HL-60 (cell line): Measurements from ENCODE around the gene TENM3.

Experiments used
- DNase-seq, 2 experiments: peaks; one replicate each; pipeline ENCODE4 v3.0.0-alpha.2; 2010 to 2020; ENCODE audit warnings: low read depth in 1 of 2, low spot score in 1 of 2
- H3K27ac ChIP-seq: fragments of 250-450 bp; sonication (Bioruptor Pico); replicated peaks from 2 replicates; pipeline ENCODE4 v1.5.1; 2020; ENCODE audit warnings: mild to moderate bottlenecking, moderate library complexity
- H3K27me3 ChIP-seq: fragments of 250-450 bp; sonication (Bioruptor Pico); 2 replicates; pipeline ENCODE4 v1.5.1; 2021; ENCODE audit warnings: mild to moderate bottlenecking, moderate library complexity; ENCODE audit not compliant: insufficient read depth, poor library complexity, severe bottlenecking
- H3K4me3 ChIP-seq: replicated peaks from 2 replicates; pipeline ENCODE4 v1.5.1; 2011; ENCODE audit warnings: mild to moderate bottlenecking, control low read depth, low read length; ENCODE audit not compliant: insufficient read depth
- CTCF ChIP-seq: IDR thresholded peaks from one replicate; pipeline ENCODE4 v1.5.1; 2011; ENCODE audit warnings: low read length, control low read depth, inconsistent platforms; ENCODE audit not compliant: insufficient read depth
- GABPA ChIP-seq: IDR thresholded peaks from 2 replicates; pipeline ENCODE4 v1.6.1; 2012; ENCODE audit warnings: low read depth
- POLR2AphosphoS5 ChIP-seq: IDR thresholded peaks from 2 replicates; pipeline ENCODE4 v1.6.1; 2012; ENCODE audit warnings: low read depth
- REST ChIP-seq: IDR thresholded peaks from 2 replicates; pipeline ENCODE4 v1.6.1; 2012; ENCODE audit warnings: low read depth; ENCODE audit not compliant: insufficient replicate concordance
- SPI1 ChIP-seq: IDR thresholded peaks from 2 replicates; pipeline ENCODE4 v1.6.1; 2012; ENCODE audit warnings: low read depth, mild to moderate bottlenecking, borderline replicate concordance

Gene TENM3

GRCh38 chr4:182427554-182427953 is 184.4 kb downstream of the TENM3 start:
- TF ChIP-seq REST, result no peak
- no peak for TF ChIP-seq SPI1
- TF ChIP-seq GABPA, result no peak
- TF ChIP-seq POLR2AphosphoS5, result no peak
- TF ChIP-seq CTCF, result no peak
- H3K27ac ChIP-seq, result no peak overlapping the region
- no peak overlapping the region for H3K4me3 ChIP-seq
- no peaks in the 10 kb centered on the region for H3K27me3 ChIP-seq
- DNase-seq, result no peak

GRCh38 chr4:182429896-182430295 is 186.7 kb downstream of the TENM3 start:
- DNase-seq, result no peak

GRCh38 chr4:182432819-182433218 is 189.6 kb downstream of the TENM3 start:
- Histone ChIP-seq H3K27ac (no peak overlapping the region), H3K27me3 (no peaks in the 10 kb centered on the region), H3K4me3 (no peak overlapping the region)
- DNase-seq, result no peak
- TF ChIP-seq REST, result no peak
- TF ChIP-seq GABPA, result no peak
- TF ChIP-seq SPI1, result no peak
- TF ChIP-seq POLR2AphosphoS5, result no peak
- TF ChIP-seq CTCF, result no peak

More at GRCh38 chr4:182429896-182430295, 186.7 kb downstream of the TENM3 start:
- Histone ChIP-seq H3K4me3 (no peak overlapping the region), H3K27ac (no peak overlapping the region), H3K27me3 (no peaks in the 10 kb centered on the region)
- TF ChIP-seq GABPA, result no peak
- no peak for TF ChIP-seq CTCF
- no peak for TF ChIP-seq SPI1

- Histone ChIP-seq H3K27ac (no peak overlapping the region), H3K4me3 (no peak overlapping the region), H3K27me3 (no peaks in the 10 kb centered on the region)
- DNase-seq, result no peak
- no peak for TF ChIP-seq REST
- TF ChIP-seq SPI1, result no peak
Observed at GRCh38 chr4:182434720-182435119, 191.5 kb downstream of the TENM3 start.
